ENCODE measurements around the gene BANP. TPM values are rescaled to one million over a fixed set of nuclear protein-coding genes. Genes with fewer than 3 reads are reported as not detected.
"Not testable (repeated sequence)": the region's sequence is repeated elsewhere in the genome, so short reads cannot be mapped to it uniquely, and the experiment has no call there.

Gene BANP
- total RNA-seq, 6 experiments from 2014 or later = 15.6 to 19.0 (median 16.2) TPM

GRCh38 chr16:88026964-88027938 lies 76.0 kb downstream of the BANP start:
- H3K9me3 Mint-ChIP-seq = no peaks in the 10 kb centered on the region
- no peak for TF ChIP-seq CTCF (IDR thresholded peaks at IDR 0.05)
- DNase-seq = no peak
- H3K27ac Mint-ChIP-seq = peak overlapping the region; percentile 9; the same call in 1 of the 2 replicates
- peaks cover 1% of the 10 kb centered on the region; the same call in 1 of the 2 replicates for H3K27me3 Mint-ChIP-seq (ENCODE audit: insufficient read depth)
- H3K36me3 Mint-ChIP-seq (ENCODE audit: low read depth) = peaks cover 11% of the 10 kb centered on the region; the same call in 1 of the 2 replicates
- peaks cover 25% of the 10 kb centered on the region for H3K4me1 Mint-ChIP-seq (ENCODE audit: low read depth)
- no peak overlapping the region for H3K4me3 Mint-ChIP-seq

- not testable (repeated sequence) for H3K27me3 Mint-ChIP-seq (ENCODE audit: insufficient read depth); H3K27ac Mint-ChIP-seq; DNase-seq; H3K4me3 Mint-ChIP-seq; H3K36me3 Mint-ChIP-seq (ENCODE audit: low read depth); H3K9me3 Mint-ChIP-seq
- H3K4me1 Mint-ChIP-seq (ENCODE audit: low read depth) = peaks cover 25% of the 10 kb centered on the region
Measured at GRCh38 chr16:88028177-88028930, 77.1 kb downstream of the BANP start.

- Mint-ChIP-seq H3K4me3 (no peak overlapping the region), H3K4me1 (ENCODE audit: low read depth) (peaks cover 4% of the 10 kb centered on the region), H3K9me3 (no peaks in the 10 kb centered on the region), H3K36me3 (ENCODE audit: low read depth) (peaks cover 6% of the 10 kb centered on the region; the same call in 1 of the 2 replicates), H3K27me3 (ENCODE audit: insufficient read depth) (0 out of 2 replicates have a peak, but pooled peaks cover 1% of the 10 kb centered on the region), H3K27ac (no peak overlapping the region)
- DNase-seq = no peak
- no peak for TF ChIP-seq CTCF (IDR thresholded peaks at IDR 0.05)
Measured at GRCh38 chr16:88030498-88030897, 79.3 kb downstream of the BANP start.

- H3K27me3 Mint-ChIP-seq (ENCODE audit: insufficient read depth); DNase-seq; H3K36me3 Mint-ChIP-seq (ENCODE audit: low read depth); H3K4me3 Mint-ChIP-seq; H3K4me1 Mint-ChIP-seq (ENCODE audit: low read depth); H3K27ac Mint-ChIP-seq; H3K9me3 Mint-ChIP-seq: not testable (repeated sequence)
Measured at GRCh38 chr16:88030961-88031360, 79.7 kb downstream of the BANP start.

GRCh38 chr16:88033003-88033740 lies 81.9 kb downstream of the BANP start:
- H3K4me1 Mint-ChIP-seq (ENCODE audit: low read depth); DNase-seq; H3K4me3 Mint-ChIP-seq; H3K9me3 Mint-ChIP-seq; H3K36me3 Mint-ChIP-seq (ENCODE audit: low read depth); H3K27me3 Mint-ChIP-seq (ENCODE audit: insufficient read depth); H3K27ac Mint-ChIP-seq: not testable (repeated sequence)

GRCh38 chr16:88034770-88035169 lies 83.5 kb downstream of the BANP start:
- Mint-ChIP-seq H3K4me3 (no peak overlapping the region), H3K9me3 (no peaks in the 10 kb centered on the region), H3K27ac (no peak overlapping the region), H3K27me3 (ENCODE audit: insufficient read depth) (0 out of 2 replicates have a peak, but pooled peaks cover 1% of the 10 kb centered on the region), H3K36me3 (ENCODE audit: low read depth) (no peaks in the 10 kb centered on the region; the same call in 1 of the 2 replicates), H3K4me1 (ENCODE audit: low read depth) (no peaks in the 10 kb centered on the region)
- no peak for DNase-seq
- TF ChIP-seq CTCF (IDR thresholded peaks at IDR 0.05) = no peak
